Fibroblast of mammary gland (primary cell): ENCODE data around the gene GALNT14.

Source experiments
- DNase-seq: peaks from one replicate; pipeline ENCODE4 v3.0.0-alpha.2; 2010; ENCODE audit warnings: low read depth
- H3K4me3 ChIP-seq: 2 replicates; pipeline ENCODE4 v1.5.1; 2011; ENCODE audit warnings: low read depth, mild to moderate bottlenecking, low read length, moderate library complexity; ENCODE audit not compliant: control insufficient read depth
- CTCF ChIP-seq: conservative IDR thresholded peaks from 2 replicates; pipeline ENCODE4 v1.5.1; 2011; ENCODE audit warnings: low read depth, low read length, inconsistent platforms; ENCODE audit not compliant: control insufficient read depth, insufficient read depth

The GALNT14 gene

GRCh38 chr2:30989746-30990145, 148.5 kb downstream of the GALNT14 start:
- TF ChIP-seq CTCF, result no peak
- H3K4me3 ChIP-seq, result no peak overlapping the region
- DNase-seq, result no peak

- no peak for DNase-seq
- TF ChIP-seq CTCF, result no peak
Observed at GRCh38 chr2:30987566-30987965, 150.7 kb downstream of the GALNT14 start.

DNA sequence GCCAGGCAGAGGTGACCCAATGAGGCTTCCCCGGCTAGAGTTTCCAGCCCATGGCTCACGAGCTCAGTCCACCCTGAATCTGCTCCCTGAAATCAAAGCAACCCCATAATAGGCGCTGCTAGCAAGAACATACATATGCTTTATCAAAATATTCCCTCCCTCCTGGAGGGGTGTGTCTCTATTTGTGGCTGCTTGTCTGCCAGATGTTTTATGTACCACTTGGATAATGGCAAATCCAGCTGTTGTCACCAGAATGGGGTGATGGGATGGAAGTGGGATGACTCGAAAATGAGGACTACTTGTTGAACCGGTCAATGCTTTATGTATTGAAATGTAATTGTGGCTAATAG, 152.0 kb downstream of the GALNT14 start:
- TF ChIP-seq CTCF, result no peak
- H3K4me3 ChIP-seq, result no peak overlapping the region
- DNase-seq, result no peak

More at GRCh38 chr2:30987566-30987965, 150.7 kb downstream of the GALNT14 start:
- H3K4me3 ChIP-seq, result no peak overlapping the region

GRCh38 chr2:30985493-30986230, 152.6 kb downstream of the GALNT14 start:
- no peak for TF ChIP-seq CTCF
- DNase-seq, result no peak
- no peak overlapping the region for H3K4me3 ChIP-seq

- no peak for DNase-seq
- H3K4me3 ChIP-seq, result no peak overlapping the region
- no peak for TF ChIP-seq CTCF
Observed at GRCh38 chr2:30984148-30984547, 154.1 kb downstream of the GALNT14 start.

DNA sequence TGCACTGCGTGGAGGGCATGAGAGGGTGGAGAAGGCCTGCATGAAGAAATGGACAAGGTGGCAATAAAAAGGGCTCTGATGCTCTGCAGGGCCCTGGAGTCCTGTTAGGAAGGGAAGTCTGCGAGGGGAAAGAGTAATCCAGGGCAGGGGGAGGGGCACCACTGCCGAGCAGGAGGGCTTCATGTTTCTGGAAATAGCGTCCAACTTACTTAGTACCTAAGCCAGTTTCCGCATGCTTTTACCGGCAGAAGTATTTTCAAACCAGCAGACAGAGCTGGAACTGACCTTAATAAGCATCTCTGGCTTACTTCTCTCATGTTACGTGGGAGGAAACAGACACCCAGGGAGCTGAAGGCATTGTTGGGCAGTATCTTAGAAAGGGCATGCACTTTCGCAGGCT, 156.7 kb downstream of the GALNT14 start:
- no peak for DNase-seq
- H3K4me3 ChIP-seq, result no peak overlapping the region
- no peak for TF ChIP-seq CTCF

DNA sequence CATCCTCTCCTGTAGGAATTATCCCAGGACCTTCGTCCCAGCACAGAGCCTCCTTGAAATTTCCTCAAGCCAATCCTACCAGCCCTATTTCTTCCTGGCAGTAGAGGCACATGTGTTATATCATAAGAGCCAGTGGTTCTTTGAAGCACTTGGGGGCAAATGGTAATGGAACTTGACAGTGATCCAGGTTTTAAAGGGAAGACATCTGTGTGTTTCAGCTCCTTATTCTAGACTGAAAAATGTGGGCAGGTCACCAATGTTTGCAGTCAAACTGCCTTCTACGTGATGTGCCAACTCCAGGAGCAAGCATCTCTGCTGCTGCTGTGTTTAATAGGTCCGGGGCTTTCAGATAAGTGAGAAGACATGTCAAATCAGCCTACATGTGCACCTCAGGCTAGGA, 157.1 kb downstream of the GALNT14 start:
- H3K4me3 ChIP-seq, result no peak overlapping the region
- TF ChIP-seq CTCF, result no peak
- peak; percentile 9 for DNase-seq
